Measurements from ENCODE around the gene IPCEF1. TPM values are rescaled to one million over a fixed set of nuclear protein-coding genes. Genes with fewer than 3 reads are reported as not detected.

Gene IPCEF1
- total and polyA plus RNA-seq, 2 of the 4 experiments (the other 2 are of a cell fraction) = under 0.01 to 0.03 TPM

DNA sequence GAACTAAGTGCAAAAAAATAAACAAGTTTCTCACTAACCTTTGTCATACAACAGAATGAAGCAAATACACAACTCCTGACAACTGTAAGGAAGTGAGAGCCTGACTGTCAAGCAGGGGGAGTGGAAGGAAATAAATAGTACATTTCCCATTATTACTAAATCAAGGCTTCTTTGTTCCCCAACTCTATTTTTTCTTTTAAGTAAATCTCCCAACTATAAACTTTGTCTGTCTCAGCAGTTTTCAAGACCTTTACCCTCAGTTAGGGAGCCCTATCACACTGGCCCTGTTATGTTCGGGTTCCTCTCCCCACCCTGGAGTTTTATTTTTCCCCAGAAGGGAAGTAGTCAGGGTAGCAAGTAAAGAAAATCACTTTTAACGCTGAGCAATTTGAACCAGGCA is 24.1 kb upstream of the IPCEF1 start:
- Histone ChIP-seq H3K9me1 (ENCODE audit: insufficient read depth, low read length) (no peaks in the 10 kb centered on the region), H4K91ac (ENCODE audit: insufficient read depth, low read depth, low read length) (no peak overlapping the region), H2BK20ac (ENCODE audit: low read depth, low read length) (no peak overlapping the region), H3K79me1 (ENCODE audit: low read depth in 1 of 2, low read length in 2 of 2) (no peaks in the 10 kb centered on the region), H3K4ac (ENCODE audit: low read depth, low read length) (no peak overlapping the region), H3K27ac (ENCODE audit: insufficient read depth, low read length) (no peak overlapping the region), H3K4me1 (ENCODE audit: control insufficient read depth, insufficient read depth, low read length) (peaks cover 1% of the 10 kb centered on the region; the same call in 1 of the 2 replicates), H2AK9ac (replicated peaks; ENCODE audit: low read depth, low read length, poor library complexity) (no peak overlapping the region), H4K5ac (ENCODE audit: low read depth, low read length) (peak overlapping the region; percentile 38; the same call in 1 of the 2 replicates), H3K23ac (ENCODE audit: low read depth, low read length) (no peak overlapping the region), H2BK15ac (ENCODE audit: low read depth, low read length) (no peak overlapping the region), H3K36me3 (ENCODE audit: control insufficient read depth, insufficient read depth, low read length) (no peaks in the 10 kb centered on the region), H2BK120ac (ENCODE audit: low read depth, low read length) (no peak overlapping the region), H3K4me3 (ENCODE audit: insufficient read depth, low read depth, low read length) (no peak overlapping the region), H2BK5ac (ENCODE audit: low read depth, low read length, poor library complexity, severe bottlenecking) (no peak overlapping the region), H3K14ac (replicated peaks; ENCODE audit: low read depth, low read length) (no peak overlapping the region), H4K8ac (ENCODE audit: low read depth in 2 of 2, low read length in 2 of 2) (no peak overlapping the region), H3K9me3 (ENCODE audit: control insufficient read depth, insufficient read depth, low read length) (peaks cover 3% of the 10 kb centered on the region; the same call in 1 of the 2 replicates), H3K4me2 (ENCODE audit: low read depth, low read length) (no peak overlapping the region), H2AK5ac (ENCODE audit: low read depth, low read length) (no peak overlapping the region), H3K56ac (ENCODE audit: extremely low read depth, insufficient read depth, low read length) (no peak overlapping the region), H3K27me3 (ENCODE audit: control insufficient read depth, insufficient read depth, low read length) (no peaks in the 10 kb centered on the region), H4K20me1 (ENCODE audit: insufficient read depth, low read length) (no peaks in the 10 kb centered on the region), H3K9ac (ENCODE audit: low read depth, low read length) (no peak overlapping the region), H3K18ac (ENCODE audit: low read depth, low read length) (no peak overlapping the region; the same call in 1 of the 2 replicates), H2AFZ (replicated peaks; ENCODE audit: low read length, poor library complexity) (no peak overlapping the region)
- CTCF ChIA-PET = no interaction called here
- intact Hi-C loops (cut with micrococcal nuclease) (no loop called here), dilution Hi-C loops (cut with HindIII; ENCODE audit: low sequenced_read_pairs, unreplicated experiment) (no loop called here), in situ Hi-C loops (cut with MboI; ENCODE audit: low sequenced_read_pairs) (no loop called here)
- WGBS, 2 experiments (ENCODE audit: extremely low coverage in 2 of 2, insufficient read length in 1 of 2) = no CpG with 5 or more reads among the region's 2 CpGs
- POLR2A ChIA-PET (ENCODE audit: unreplicated experiment) = no interaction called here
- no peak for TF ChIP-seq MAZ (IDR thresholded peaks at IDR 0.05; ENCODE audit: borderline replicate concordance, low read depth, low read length)
- TF ChIP-seq MXI1 (IDR thresholded peaks at IDR 0.05; ENCODE audit: borderline replicate concordance, low read depth, low read length) = no peak
- DNase-seq = no peak
- BruUV-seq (replicated peaks) = no TSS peak
- no peak for ATAC-seq (ENCODE audit: low read depth)
